K562 (cell line): ENCODE results near the gene P4HB. TPM values are rescaled to one million over a fixed set of nuclear protein-coding genes. Genes with fewer than 3 reads are reported as not detected.

Experiments used
- ATAC-seq: fragments of 200-7000 bp; cut with Tn5 transposase; 3 replicates; pipeline ENCODE4 v1.9.1; 2020; ENCODE audit warnings: moderate library complexity
- BruUV-seq: library from RNA; stranded (reverse); fragments of 400-500 nt; replicated peaks from 2 replicates; lab custom pipeline; 2021; lab: Mats Ljungman, UMichigan
- CTCF ChIA-PET: fragments of 300-600 bp; formaldehyde crosslinking; extraction: SDS; loops from one replicate; lab custom pipeline; 2021; ENCODE audit warnings: low intra/inter-chr PET ratio; lab: Yijun Ruan, JAX
- POLR2A ChIA-PET: fragments of 300-600, 350-650 bp; sonication (Branson Sonifier 250); formaldehyde crosslinking; extraction: SDS; loops from one replicate; lab custom pipeline; 2021; ENCODE audit warnings: antibody characterized with exemption, inconsistent platforms; lab: Yijun Ruan, JAX
- DNase-seq, 4 experiments: peaks; one replicate each; pipeline versions ENCODE4 v3.0.0 to v3.0.0-alpha.2; 2011 to 2018; ENCODE audit warnings: low spot score in 3 of 4, mixed read lengths in 3 of 4; ENCODE audit errors: extremely low read depth in 1 of 4
- FAIRE-seq: peaks from 2 replicates; lab custom pipeline; 2011; peaks lifted over from hg19 to GRCh38; lab: Jason Lieb, UNC
- H2AFZ ChIP-seq: 2 replicates; pipeline ENCODE4 v1.6.0; 2011; ENCODE audit warnings: low read depth, low read length, control low read depth, inconsistent platforms
- H3K27ac ChIP-seq: fragments of 200-600 bp; 3 replicates; pipeline ENCODE4 v1.8.0; 2011; ENCODE audit warnings: low read depth, mild to moderate bottlenecking, control low read depth, inconsistent platforms, low read length, moderate library complexity, mixed read lengths; ENCODE audit errors: extremely low read depth
- H3K27me3 ChIP-seq, 2 experiments: fragments of 300-600 bp in 1 of 2; 2 replicates in 1 of 2; 3 replicates in 1 of 2; pipeline versions ENCODE4 v1.6.0 to v1.8.0; 2011; ENCODE audit warnings: inconsistent platforms in 2 of 2, low read length in 2 of 2, mild to moderate bottlenecking in 1 of 2, mixed read lengths in 1 of 2, moderate library complexity in 1 of 2; ENCODE audit not compliant: control insufficient read depth in 2 of 2, insufficient read depth in 2 of 2
- H3K36me3 ChIP-seq: fragments of 300-600 bp; 3 replicates; pipeline ENCODE4 v1.8.0; 2011; ENCODE audit warnings: mild to moderate bottlenecking, low read length, inconsistent platforms; ENCODE audit not compliant: control insufficient read depth, insufficient read depth
- H3K4me1 ChIP-seq, 2 experiments: fragments of 200-600 bp in 1 of 2; replicated peaks in 1 of 2; 2 replicates in 1 of 2; 3 replicates in 1 of 2; pipeline versions ENCODE4 v1.5.1 to v1.8.0; 2011; ENCODE audit warnings: inconsistent platforms in 2 of 2, low read length in 2 of 2, mild to moderate bottlenecking in 1 of 2, mixed read lengths in 1 of 2, moderate library complexity in 1 of 2; ENCODE audit not compliant: control insufficient read depth in 2 of 2, insufficient read depth in 2 of 2
- H3K4me2 ChIP-seq: 2 replicates; pipeline ENCODE4 v1.6.1; 2011; ENCODE audit warnings: low read length, control low read depth, inconsistent platforms, mixed read lengths; ENCODE audit not compliant: insufficient read depth
- H3K4me3 ChIP-seq: fragments of 200-600 bp; sonication (generic), shearing (Covaris generic); 2 replicates; pipeline ENCODE4 v1.5.1; 2016; ENCODE audit warnings: control low read depth, inconsistent platforms
- H3K79me2 ChIP-seq: fragments of 200-600 bp; 3 replicates; pipeline ENCODE4 v1.8.0; 2011; ENCODE audit warnings: low read length, inconsistent platforms; ENCODE audit not compliant: control insufficient read depth, insufficient read depth
- H3K9ac ChIP-seq, 2 experiments: 2 replicates each; pipeline versions ENCODE4 v1.6.0 to v1.6.1; 2011; ENCODE audit warnings: low read depth in 2 of 2, low read length in 2 of 2, control low read depth in 1 of 2, inconsistent platforms in 1 of 2, mild to moderate bottlenecking in 1 of 2, mixed read lengths in 1 of 2; ENCODE audit not compliant: insufficient read depth in 1 of 2
- H3K9me1 ChIP-seq: one replicate; pipeline ENCODE4 v1.6.0; 2011; ENCODE audit warnings: inconsistent platforms, mild to moderate bottlenecking, low read length, moderate library complexity; ENCODE audit not compliant: control insufficient read depth, insufficient read depth
- H3K9me3 ChIP-seq: replicated peaks from 2 replicates; pipeline ENCODE4 v1.5.1; 2011; ENCODE audit warnings: low read depth, low read length, inconsistent platforms; ENCODE audit not compliant: control insufficient read depth, insufficient read depth
- H4K20me1 ChIP-seq: replicated peaks from 2 replicates; pipeline ENCODE4 v1.6.1; 2011; ENCODE audit warnings: low read length, inconsistent platforms, mixed read lengths; ENCODE audit not compliant: control insufficient read depth, insufficient read depth
- CBFA2T3 ChIP-seq: fragments of 450-650 bp; IDR thresholded peaks from 2 replicates; pipeline ENCODE4 v1.6.1; 2017
- DACH1 ChIP-seq: fragments of 450-650 bp; IDR thresholded peaks from 2 replicates; pipeline ENCODE4 v1.6.1; 2018; ENCODE audit not compliant: partially characterized antibody
- FIP1L1 ChIP-seq: fragments of 200-400 bp; formaldehyde crosslinking; IDR thresholded peaks from 2 replicates; pipeline ENCODE4 v1.6.1; 2018; ENCODE audit warnings: mild to moderate bottlenecking, low read depth, low read length; ENCODE audit not compliant: poor library complexity, severe bottlenecking
- LARP7 ChIP-seq: fragments of 450-650 bp; IDR thresholded peaks from 2 replicates; pipeline ENCODE4 v1.6.1; 2016
- POLR2G ChIP-seq: fragments of 200-400 bp; formaldehyde crosslinking; IDR thresholded peaks from 2 replicates; pipeline ENCODE4 v1.6.1; 2017; ENCODE audit warnings: low read depth, mild to moderate bottlenecking, antibody characterized with exemption, low read length, moderate library complexity
- RBFOX2 ChIP-seq: fragments of 200-400 bp; formaldehyde crosslinking; IDR thresholded peaks from 2 replicates; pipeline ENCODE4 v1.6.1; 2017; ENCODE audit warnings: low read depth, mild to moderate bottlenecking, low read length, moderate library complexity
- SUPT5H ChIP-seq: fragments of 450-650 bp; IDR thresholded peaks from 2 replicates; pipeline ENCODE4 v1.6.1; 2016
- WGBS: fragments of 100-300 bp; shearing (Covaris generic); methylation state at CpG from one replicate; pipeline ENCODE4 v1.1.6; 2016; ENCODE audit warnings: low coverage, mixed read lengths; ENCODE audit not compliant: insufficient coverage; ENCODE audit errors: missing lambda C conversion rate; 5-methylcytosine and 5-hydroxymethylcytosine counted together
- in situ Hi-C: fragments of 300-500 bp; cut with MboI; formaldehyde crosslinking; loops from 4 replicates; pipeline ENCODE4 v1.15.0; 2018; ENCODE audit warnings: inconsistent platforms, mixed read lengths
- intact Hi-C: fragments of 100-400 bp; cut with micrococcal nuclease; formaldehyde crosslinking; loops from 2 replicates; pipeline ENCODE4 v1.14.2; 2022
- polyA plus RNA-seq, 8 experiments: library from polyadenylated mRNA; depleted of rRNA in 4 of 8; stranded (reverse) in 5 of 8; unstranded in 3 of 8; fragments of >200 nt; fragmentation: Nextera tagmentation in 2 of 8; fragmentation: Illumina TruSeq in 1 of 8; extraction: Ambion mirVana in 2 of 8; extraction: Trizol in 1 of 8; gene quantifications; 2 replicates each; pipeline versions ENCODE4 v1.2.1 to v1.2.3, GENCODE V29; 2011 to 2014; ENCODE audit warnings: inconsistent platforms in 1 of 8, missing spikeins in 1 of 8
- total RNA-seq, 7 experiments: library from RNA; depleted of rRNA in 6 of 7; stranded (reverse); fragments of >200 nt in 6 of 7; fragmentation: Illumina TruSeq in 2 of 7; extraction: Trizol in 2 of 7; gene quantifications; 2 replicates each; pipeline versions ENCODE4 v1.2.1 to v1.2.3, GENCODE V29; 2011 to 2021; ENCODE audit warnings: low replicate concordance in 1 of 7
- TF ChIP-seq, protein P1 (sequence below): sonication (generic); formaldehyde crosslinking; IDR thresholded peaks from 2 replicates; pipeline ENCODE4 v1.9.0; 2022; ENCODE audit warnings: mild to moderate bottlenecking, missing genetic modification reagents
- TF ChIP-seq, protein P2 (sequence below): sonication (generic); formaldehyde crosslinking; IDR thresholded peaks from 2 replicates; pipeline ENCODE4 v1.8.0; 2022; ENCODE audit warnings: missing genetic modification reagents, mild to moderate bottlenecking, moderate library complexity, borderline replicate concordance

The P4HB gene
- total and polyA plus RNA-seq, 9 of the 15 experiments (the other 6 are each of a cell fraction or from before 2014, with no cell fraction given) = 4.4 to 645 (median 325) TPM

DNA sequence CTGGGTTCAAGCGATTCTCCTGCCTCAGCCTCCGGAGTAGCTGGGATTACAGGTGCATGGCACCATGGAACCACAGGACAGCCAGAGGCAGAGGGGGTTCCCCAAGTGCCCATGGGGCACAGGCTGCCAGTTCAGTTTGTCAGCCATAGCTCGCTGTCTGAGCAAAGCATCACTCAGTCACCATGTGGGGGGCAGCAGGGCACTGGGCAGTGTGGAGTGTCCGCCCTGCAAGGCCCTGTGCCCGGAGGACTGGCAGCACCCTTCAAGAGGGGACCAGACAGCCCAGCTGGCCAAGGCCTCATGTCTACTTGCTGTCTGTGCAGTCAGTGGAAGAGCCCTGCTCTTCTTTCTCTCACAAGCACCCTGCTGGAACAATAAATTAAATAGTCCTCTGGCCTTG lies 24.6 kb upstream of the P4HB start:
- Histone ChIP-seq H3K27me3 (no peaks in the 10 kb centered on the region), H3K9me1 (peaks cover 5% of the 10 kb centered on the region), H3K9me3 (no peaks in the 10 kb centered on the region), H3K4me3 (no peak overlapping the region), H3K79me2 (peaks cover 38% of the 10 kb centered on the region), H3K27ac (no peak overlapping the region), H2AFZ (no peak overlapping the region), H4K20me1 (0 out of 2 replicates have a peak, but pooled peaks cover 4% of the 10 kb centered on the region), H3K36me3 (peaks cover 91% of the 10 kb centered on the region), H3K9ac (no peak overlapping the region; a peak in 1 of 4 replicates), H3K4me1 (peaks cover 3 to 30% of the 10 kb centered on the region in 2 experiments; a peak in 3 of 5 replicates), H3K4me2 (no peak overlapping the region)
- ChIA-PET CTCF (no interaction called here), POLR2A (interaction anchor here (0.5 to 10.5 kb wide), 15 partner anchors 9 to 790 kb away, joined by 3 to 85 read pairs (median 4); partner anchors contain the start of genes ARHGDIA and SIRT7)
- ATAC-seq = no peak
- in situ Hi-C loops = no loop called here
- no TSS peak for BruUV-seq
- DNase-seq = no peak
- no peak for FAIRE-seq
- WGBS = 97% methylated on average over 5 of the region's 5 CpGs
- intact Hi-C loops = no loop called here
- TF ChIP-seq, protein P1, sequence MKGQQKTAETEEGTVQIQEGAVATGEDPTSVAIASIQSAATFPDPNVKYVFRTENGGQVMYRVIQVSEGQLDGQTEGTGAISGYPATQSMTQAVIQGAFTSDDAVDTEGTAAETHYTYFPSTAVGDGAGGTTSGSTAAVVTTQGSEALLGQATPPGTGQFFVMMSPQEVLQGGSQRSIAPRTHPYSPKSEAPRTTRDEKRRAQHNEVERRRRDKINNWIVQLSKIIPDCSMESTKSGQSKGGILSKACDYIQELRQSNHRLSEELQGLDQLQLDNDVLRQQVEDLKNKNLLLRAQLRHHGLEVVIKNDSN (CRISPR knock-in tag) = peak; percentile 4; the same call in 1 of the 2 replicates
- TF ChIP-seq LARP7 (no peak), RBFOX2 (peak; percentile 63)

DNA sequence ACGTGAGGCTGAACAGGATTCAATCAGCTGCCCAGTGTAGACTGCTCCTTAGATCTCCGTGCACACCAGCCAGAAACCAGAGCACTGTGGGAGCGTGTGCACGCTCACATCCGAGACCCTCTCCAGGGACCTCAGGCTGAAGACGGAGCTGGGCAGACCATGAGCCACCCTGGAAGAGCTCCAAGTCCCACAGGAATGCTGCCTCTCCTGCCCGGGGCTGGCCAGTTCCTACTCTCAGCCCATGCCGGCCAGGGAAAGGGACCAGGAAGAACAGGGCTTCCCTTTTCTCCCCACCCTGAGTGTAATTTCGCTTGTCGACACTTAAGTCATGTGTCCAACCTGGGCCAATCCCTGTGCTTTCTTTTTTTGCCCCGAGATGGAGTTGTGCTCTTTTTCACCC lies 24.2 kb upstream of the P4HB start:
- CTCF ChIA-PET = no interaction called here
- no peak for TF ChIP-seq DACH1
- TF ChIP-seq SUPT5H = peak; percentile 41; the same call in 1 of the 2 replicates
- 0 out of 2 replicates have a peak, but pooled peaks have one; percentile 45 for TF ChIP-seq POLR2G
- peak; percentile 26; the same call in 1 of the 2 replicates for TF ChIP-seq RBFOX2
- TF ChIP-seq, protein P1 (CRISPR knock-in tag) = peak; percentile 52; the same call in 1 of the 2 replicates
- TF ChIP-seq, protein P2, sequence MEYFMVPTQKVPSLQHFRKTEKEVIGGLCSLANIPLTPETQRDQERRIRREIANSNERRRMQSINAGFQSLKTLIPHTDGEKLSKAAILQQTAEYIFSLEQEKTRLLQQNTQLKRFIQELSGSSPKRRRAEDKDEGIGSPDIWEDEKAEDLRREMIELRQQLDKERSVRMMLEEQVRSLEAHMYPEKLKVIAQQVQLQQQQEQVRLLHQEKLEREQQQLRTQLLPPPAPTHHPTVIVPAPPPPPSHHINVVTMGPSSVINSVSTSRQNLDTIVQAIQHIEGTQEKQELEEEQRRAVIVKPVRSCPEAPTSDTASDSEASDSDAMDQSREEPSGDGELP = peak; percentile 4; the same call in 1 of the 2 replicates
- no peak for TF ChIP-seq CBFA2T3
- no peak for TF ChIP-seq FIP1L1
- Histone ChIP-seq H3K27me3 (no peaks in the 10 kb centered on the region), H3K9ac (no peak overlapping the region), H3K79me2 (peaks cover 34% of the 10 kb centered on the region), H3K9me3 (no peaks in the 10 kb centered on the region), H3K4me2 (no peak overlapping the region), H3K27ac (no peak overlapping the region), H2AFZ (no peak overlapping the region), H3K4me3 (no peak overlapping the region), H3K9me1 (peaks cover 2% of the 10 kb centered on the region), H3K4me1 (peaks cover 0 to 30% of the 10 kb centered on the region in 2 experiments; a peak in 2 of 5 replicates), H4K20me1 (0 out of 2 replicates have a peak, but pooled peaks cover 4% of the 10 kb centered on the region), H3K36me3 (peaks cover 91% of the 10 kb centered on the region)
- 86% methylated on average over 9 of the region's 11 CpGs for WGBS
- BruUV-seq = no TSS peak
- intact Hi-C loops (no loop called here), in situ Hi-C loops (no loop called here)
- DNase-seq (no peak), FAIRE-seq (no peak), ATAC-seq (peak; percentile 44)
- POLR2A ChIA-PET = interaction anchor here (0.6 to 10.5 kb wide), 12 partner anchors 9 to 791 kb away, joined by 3 to 85 read pairs (median 4); partner anchors contain the start of gene ARHGDIA
